SK-N-MC (cell line): ENCODE measurements around the gene FLVCR1.
A peak's percentile ranks its signal among the peaks of the same experiment; 100 is the strongest.

Source experiments
- DNase-seq: peaks from one replicate; pipeline ENCODE4 v3.0.0-alpha.2; 2011; ENCODE audit warnings: low read depth, low spot score
- H3K27ac ChIP-seq: fragments of 200-600 bp; sonication (generic); 2 replicates; pipeline ENCODE4 v1.5.1; 2016; ENCODE audit warnings: mixed run types
- H3K36me3 ChIP-seq: fragments of 200-600 bp; sonication (generic); 2 replicates; pipeline ENCODE4 v1.6.1; 2017; ENCODE audit warnings: antibody characterized with exemption, low read length, mixed read lengths; ENCODE audit not compliant: insufficient read depth
- H3K4me3 ChIP-seq: fragments of 200-600 bp; sonication (generic); 2 replicates; pipeline ENCODE4 v1.5.1; 2016
- H3K9ac ChIP-seq: fragments of 200-600 bp; sonication (generic); 2 replicates; pipeline ENCODE4 v1.8.0; 2017; ENCODE audit warnings: mixed run types, mixed read lengths; ENCODE audit not compliant: insufficient read length
- H3K9me3 ChIP-seq: fragments of 200-600 bp; sonication (generic); 2 replicates; pipeline ENCODE4 v1.6.1; 2017; ENCODE audit warnings: low read depth, mild to moderate bottlenecking, antibody characterized with exemption, low read length, moderate library complexity, mixed read lengths
- EZH2 ChIP-seq: fragments of 200-600 bp; sonication (generic); IDR thresholded peaks from one replicate; pipeline ENCODE4 v1.6.1; 2017; ENCODE audit warnings: antibody characterized with exemption
- FOXP2 ChIP-seq: optimal IDR thresholded peaks from 2 replicates; pipeline ENCODE3; 2011; ENCODE audit warnings: mild to moderate bottlenecking, moderate library complexity; ENCODE audit not compliant: insufficient read depth; ENCODE audit errors: extremely low read length, control extremely low read depth
- POLR2AphosphoS5 ChIP-seq: IDR thresholded peaks from 2 replicates; pipeline ENCODE4 v1.6.1; 2012; ENCODE audit warnings: mild to moderate bottlenecking, low read depth, low read length, borderline replicate concordance

Gene FLVCR1

DNA sequence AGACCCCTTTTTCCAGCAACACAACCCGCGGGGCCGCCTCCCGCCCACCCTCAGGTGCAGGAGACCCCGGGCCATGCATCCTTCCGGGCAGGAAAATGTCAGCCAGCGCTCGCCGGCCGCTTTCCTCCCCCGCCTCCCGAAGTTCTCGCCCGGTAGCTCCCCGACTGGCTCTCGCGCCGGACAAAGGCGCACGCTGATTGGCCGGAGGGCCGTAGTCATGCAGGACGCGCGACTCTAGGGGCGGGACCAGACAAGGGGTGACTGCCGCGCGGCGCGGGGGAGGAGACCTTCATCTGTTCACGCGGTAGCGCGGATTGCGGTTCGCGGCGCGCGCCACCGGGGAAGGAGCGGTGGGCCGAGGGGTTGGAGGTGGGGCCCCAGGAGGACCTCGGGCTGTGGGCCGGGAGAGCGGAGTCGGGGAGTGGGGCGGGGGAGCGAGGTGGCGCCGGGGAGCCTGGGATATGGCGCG, at the start of gene FLVCR1:
Gene FLVCR1 (plus strand): TSS at position 284 of the 469 bp plus-strand sequence. CDS start 178 bp downstream, at position 462.
- TF ChIP-seq EZH2: no peak
- no peak for TF ChIP-seq FOXP2
- peak; percentile 90 for TF ChIP-seq POLR2AphosphoS5
- Histone ChIP-seq H3K36me3 (peaks cover 18% of the 10 kb centered on the region), H3K27ac (peak within 1 kb of the TSS; percentile 46; the same call in 1 of the 2 replicates), H3K9me3 (no peaks in the 10 kb centered on the region), H3K9ac (peak within 1 kb of the TSS; percentile 81), H3K4me3 (peak within 1 kb of the TSS; percentile 98)
- DNase-seq: peak; percentile 14

DNA sequence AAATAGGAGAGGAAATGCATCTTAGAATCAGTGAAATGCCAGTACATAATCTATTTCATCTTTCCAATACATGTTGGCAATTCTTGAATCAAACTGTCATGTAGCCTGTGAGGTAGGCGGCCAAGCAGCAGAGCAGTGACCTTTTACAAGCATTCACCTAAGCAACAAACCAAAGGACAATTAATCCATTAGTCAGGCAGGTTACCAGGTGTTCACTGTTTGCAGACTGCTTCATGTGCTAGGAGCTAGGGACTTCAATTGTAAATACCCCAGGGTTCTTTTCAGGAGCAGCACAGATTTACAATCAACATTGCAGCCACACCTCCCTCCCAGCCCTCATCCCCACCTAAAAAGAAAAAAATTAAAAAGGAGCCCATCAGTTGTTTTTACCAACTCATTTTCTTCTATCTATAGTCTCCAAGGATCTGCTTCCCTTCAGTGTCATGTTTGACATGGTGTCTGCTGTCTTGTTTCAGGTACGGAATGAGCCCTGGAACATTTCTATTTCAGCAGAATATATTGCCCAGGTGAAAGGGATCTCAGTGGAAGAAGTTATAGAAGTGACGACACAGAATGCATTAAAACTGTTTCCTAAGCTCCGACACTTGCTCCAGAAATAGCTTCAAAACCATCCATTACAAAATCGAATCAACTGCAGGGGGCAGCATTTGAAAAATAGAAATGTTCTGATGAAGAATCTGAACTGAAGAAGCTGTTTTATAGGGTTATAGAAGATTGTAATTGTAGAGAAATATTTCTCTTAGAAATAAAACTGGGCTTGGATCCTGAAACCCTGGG, 43.3 kb upstream of the FLVCR1 start:
- H3K27ac ChIP-seq: no peak overlapping the region
- no peak for TF ChIP-seq POLR2AphosphoS5
- TF ChIP-seq FOXP2: no peak
- no peak for TF ChIP-seq EZH2
- no peak for DNase-seq

DNA sequence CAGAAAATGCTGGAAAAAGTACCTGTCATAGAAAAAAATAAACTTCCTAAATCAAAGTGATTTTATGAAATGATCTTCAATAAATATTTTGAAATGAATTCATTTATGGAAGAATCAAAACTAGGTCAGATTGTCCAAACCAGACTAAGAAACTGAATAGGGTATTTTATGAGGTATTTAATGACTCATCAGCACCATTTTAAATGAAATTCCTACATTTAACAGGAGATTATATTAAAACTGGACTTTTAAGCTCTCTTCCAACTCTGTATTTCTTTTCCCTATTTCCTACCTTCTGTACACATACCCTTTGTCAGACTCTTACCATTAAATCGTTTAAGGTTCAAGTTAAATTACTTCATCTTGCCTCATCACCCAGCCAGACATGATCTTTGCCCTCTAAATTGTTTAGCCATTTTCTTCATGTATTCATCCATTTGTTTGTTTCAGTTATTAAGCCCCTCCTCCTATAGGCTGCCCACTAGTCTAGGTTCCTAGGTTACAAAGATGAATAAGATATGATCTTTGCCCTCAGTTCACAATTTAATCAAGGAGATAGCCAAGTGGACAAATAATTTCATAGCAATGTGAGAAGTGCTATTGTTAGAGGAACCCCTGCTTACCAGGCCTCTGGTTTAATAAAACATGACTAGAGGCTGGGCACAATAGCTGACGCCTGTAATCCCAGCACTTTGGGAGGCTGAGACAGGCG, 41.4 kb upstream of the FLVCR1 start:
- no peaks in the 10 kb centered on the region for H3K36me3 ChIP-seq
- no peak overlapping the region for H3K9ac ChIP-seq
- H3K4me3 ChIP-seq: no peak overlapping the region
- TF ChIP-seq EZH2: no peak
- TF ChIP-seq POLR2AphosphoS5: no peak
- no peak for TF ChIP-seq FOXP2
- no peaks in the 10 kb centered on the region for H3K9me3 ChIP-seq
- no peak overlapping the region for H3K27ac ChIP-seq
- DNase-seq: no peak

More for the DNA sequence above, 43.3 kb upstream of the FLVCR1 start:
- Histone ChIP-seq H3K9me3 (no peaks in the 10 kb centered on the region), H3K36me3 (no peaks in the 10 kb centered on the region), H3K4me3 (no peak overlapping the region), H3K9ac (no peak overlapping the region)

DNA sequence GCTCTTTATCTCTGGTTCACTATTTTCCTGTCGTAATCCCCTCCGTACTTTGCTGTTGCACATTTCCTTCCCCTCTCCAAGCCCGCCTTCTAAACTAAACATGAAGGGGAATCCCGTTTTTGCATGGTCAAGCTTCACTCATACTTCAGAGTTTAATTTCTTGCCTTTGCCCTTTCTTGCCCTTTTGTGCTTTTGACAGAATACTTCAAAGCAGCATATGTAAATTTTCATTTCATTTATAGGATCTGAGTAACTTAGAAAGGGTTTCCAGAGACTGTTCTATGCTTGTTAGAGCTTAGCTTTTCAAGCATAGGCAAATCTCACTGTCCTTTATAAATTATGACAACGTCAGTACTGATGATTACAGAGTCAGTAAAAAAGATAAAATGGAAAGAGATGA, 38.3 kb upstream of the FLVCR1 start:
- TF ChIP-seq EZH2: no peak
- no peak for TF ChIP-seq POLR2AphosphoS5
- no peak for TF ChIP-seq FOXP2
- no peak for DNase-seq
- H3K9me3 ChIP-seq: no peaks in the 10 kb centered on the region

DNA sequence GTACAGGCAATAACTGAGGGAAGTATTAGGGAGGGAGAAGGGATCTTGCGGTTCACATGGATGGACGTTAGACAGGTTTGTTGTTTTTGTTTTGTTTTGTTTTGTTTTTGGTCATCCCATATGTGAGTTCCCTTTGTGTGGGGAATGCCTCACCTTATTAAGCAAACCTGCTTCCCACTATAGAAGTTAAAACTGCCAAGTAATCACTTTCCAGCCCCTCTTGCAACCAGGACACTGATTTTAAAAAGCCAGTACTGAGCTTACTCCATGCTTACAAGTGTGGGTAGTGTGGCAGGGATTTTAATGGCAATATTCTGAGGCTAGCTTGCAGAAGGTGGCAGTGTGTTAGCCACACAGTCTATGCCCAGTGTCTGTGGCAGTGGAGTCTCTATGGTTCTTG, 37.1 kb upstream of the FLVCR1 start:
- Histone ChIP-seq H3K4me3 (no peak overlapping the region), H3K9me3 (peaks cover 8% of the 10 kb centered on the region; the same call in 1 of the 2 replicates), H3K36me3 (no peaks in the 10 kb centered on the region), H3K9ac (no peak overlapping the region), H3K27ac (no peak overlapping the region)
- TF ChIP-seq FOXP2: no peak
- TF ChIP-seq POLR2AphosphoS5: no peak
- TF ChIP-seq EZH2: no peak
- DNase-seq: no peak

More for the DNA sequence above, 38.3 kb upstream of the FLVCR1 start:
- no peaks in the 10 kb centered on the region for H3K36me3 ChIP-seq
- H3K9ac ChIP-seq: no peak overlapping the region
- no peak overlapping the region for H3K4me3 ChIP-seq
- H3K27ac ChIP-seq: no peak overlapping the region

DNA sequence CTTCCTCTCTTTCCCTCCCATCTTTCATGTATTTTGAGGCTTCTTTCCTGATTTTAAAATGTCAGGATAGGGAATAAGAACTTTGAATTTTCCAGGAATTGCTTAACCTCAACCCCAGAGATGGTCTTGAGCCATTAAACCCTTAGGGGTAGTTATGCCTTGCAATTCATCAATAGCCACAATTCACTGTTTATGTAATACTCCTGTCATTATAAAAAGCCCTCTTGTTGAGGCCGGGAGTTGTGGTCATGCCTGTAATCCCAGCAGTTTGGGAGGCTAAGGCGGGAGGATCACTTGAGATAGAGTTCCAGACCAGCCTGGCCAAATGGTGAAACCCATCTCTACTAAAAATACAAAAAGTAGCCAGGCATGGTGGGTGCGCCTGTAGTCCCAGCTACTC, 35.1 kb upstream of the FLVCR1 start:
- Histone ChIP-seq H3K36me3 (no peaks in the 10 kb centered on the region), H3K27ac (no peak overlapping the region), H3K9ac (no peak overlapping the region), H3K9me3 (peaks cover 8% of the 10 kb centered on the region; the same call in 1 of the 2 replicates), H3K4me3 (no peak overlapping the region)
- TF ChIP-seq POLR2AphosphoS5: no peak
- no peak for TF ChIP-seq EZH2
- TF ChIP-seq FOXP2: no peak
- no peak for DNase-seq

DNA sequence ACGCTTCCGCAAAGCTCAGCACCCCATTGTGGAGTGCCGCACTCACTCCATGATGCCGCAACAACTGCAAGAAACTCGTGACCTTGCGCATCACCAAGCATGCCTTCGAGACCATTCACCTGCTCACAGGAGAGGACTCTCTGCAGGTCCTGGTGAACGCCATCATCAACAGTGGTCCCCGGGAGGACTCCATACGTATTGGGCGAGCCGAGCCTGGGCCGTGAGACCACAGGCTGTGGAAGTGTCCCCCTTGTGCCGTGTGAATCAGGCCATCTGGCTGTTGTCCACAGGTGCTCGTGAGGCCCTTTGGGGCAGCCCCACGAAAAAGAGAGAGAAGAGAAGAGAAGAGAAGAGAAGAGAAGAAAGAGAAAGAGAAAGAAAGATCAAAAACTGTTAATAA, 33.9 kb upstream of the FLVCR1 start:
- no peak overlapping the region for H3K9ac ChIP-seq
- no peak for DNase-seq
- H3K4me3 ChIP-seq: no peak overlapping the region
- H3K9me3 ChIP-seq: peaks cover 8% of the 10 kb centered on the region; the same call in 1 of the 2 replicates
- H3K36me3 ChIP-seq: no peaks in the 10 kb centered on the region
- TF ChIP-seq POLR2AphosphoS5: no peak
- TF ChIP-seq FOXP2: no peak
- no peak for TF ChIP-seq EZH2
- H3K27ac ChIP-seq: no peak overlapping the region

DNA sequence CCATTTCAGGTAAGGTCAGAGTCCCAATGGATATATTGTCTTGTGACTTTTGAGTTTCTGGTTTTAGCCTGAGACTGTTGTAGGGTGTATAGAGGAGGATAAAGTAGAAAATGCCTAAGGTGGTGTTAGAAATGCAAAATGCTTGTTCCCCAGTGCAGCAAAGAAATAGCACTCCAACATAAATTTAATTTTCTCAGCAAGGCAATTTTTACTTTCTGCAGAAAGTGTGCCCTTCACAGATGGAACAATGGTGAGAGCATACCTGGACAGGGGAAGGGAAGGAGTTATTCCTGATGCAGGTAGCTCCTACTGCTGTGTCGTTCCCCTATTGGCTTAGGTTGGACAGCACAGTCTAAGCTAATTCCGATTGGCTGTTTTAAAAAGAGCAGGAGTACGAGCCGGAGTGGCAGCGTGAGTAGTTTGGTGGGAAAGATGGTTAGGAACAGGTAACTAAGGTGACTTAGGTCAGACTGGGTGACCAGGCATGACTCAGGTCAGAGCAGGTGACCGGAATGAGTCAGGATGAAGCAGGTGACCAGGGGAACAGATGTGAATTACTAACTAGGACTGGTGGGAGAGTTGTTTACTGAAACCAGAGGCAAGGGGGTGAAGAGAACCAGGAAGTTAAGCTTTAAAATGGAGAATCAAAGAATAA, 32.1 kb upstream of the FLVCR1 start:
- Histone ChIP-seq H3K4me3 (no peak overlapping the region), H3K36me3 (no peaks in the 10 kb centered on the region), H3K27ac (no peak overlapping the region), H3K9me3 (peaks cover 8% of the 10 kb centered on the region; the same call in 1 of the 2 replicates), H3K9ac (no peak overlapping the region)
- no peak for TF ChIP-seq FOXP2
- no peak for TF ChIP-seq EZH2
- no peak for TF ChIP-seq POLR2AphosphoS5
- no peak for DNase-seq
